Panc1 (cell line): ENCODE measurements around the gene ABHD2. TPM values are rescaled to one million over a fixed set of nuclear protein-coding genes. Genes with fewer than 3 reads are reported as not detected.

Experiments
- ATAC-seq: fragments of 200-7000 bp; cut with Tn5 transposase; 2 replicates; pipeline ENCODE4 v1.9.1; 2020; ENCODE audit warnings: mild to moderate bottlenecking, moderate library complexity
- BruUV-seq: library from RNA; stranded (reverse); fragments of 400-500 nt; replicated peaks from 2 replicates; lab custom pipeline; 2021; lab: Mats Ljungman, UMichigan
- CTCF ChIA-PET: fragments of 300-600 bp; sonication (Branson Sonifier 250); formaldehyde crosslinking; loops from one replicate; lab custom pipeline; 2022; ENCODE audit warnings: antibody characterized with exemption; lab: Charles Lee
- POLR2A ChIA-PET: fragments of 300-600 bp; sonication (Branson Sonifier 250); formaldehyde crosslinking; loops from one replicate; lab custom pipeline; 2022; ENCODE audit warnings: antibody characterized with exemption; lab: Charles Lee
- DNase-seq: peaks from one replicate; pipeline ENCODE4 v3.0.0-alpha.2; 2010; ENCODE audit warnings: low read depth, low spot score
- H3K27ac ChIP-seq: 2 replicates; pipeline ENCODE4 v1.5.1; 2011; ENCODE audit warnings: mild to moderate bottlenecking, low read length, inconsistent platforms
- H3K27me3 ChIP-seq: fragments of 200-500 bp; sonication (Bioruptor generic); 2 replicates; pipeline ENCODE4 v1.6.0; 2014; ENCODE audit warnings: low read length, inconsistent platforms; ENCODE audit not compliant: control insufficient read depth, insufficient read depth
- H3K36me3 ChIP-seq: fragments of 200-500 bp; sonication (Bioruptor generic); 2 replicates; pipeline ENCODE4 v1.5.1; 2014; ENCODE audit warnings: inconsistent platforms, mild to moderate bottlenecking, low read length, moderate library complexity; ENCODE audit not compliant: control insufficient read depth, insufficient read depth
- H3K4me1 ChIP-seq: 2 replicates; pipeline ENCODE4 v1.5.1; 2011; ENCODE audit warnings: inconsistent platforms, mild to moderate bottlenecking, low read length, moderate library complexity; ENCODE audit not compliant: control insufficient read depth, insufficient read depth
- H3K4me3 ChIP-seq, 2 experiments: 2 replicates each; pipeline ENCODE4 v1.5.1; 2011 to 2012; ENCODE audit warnings: low read depth in 2 of 2, low read length in 2 of 2, mild to moderate bottlenecking in 2 of 2, inconsistent platforms in 1 of 2, moderate library complexity in 1 of 2
- H3K9me3 ChIP-seq: fragments of 200-500 bp; sonication (Bioruptor generic); 2 replicates; pipeline ENCODE4 v1.5.1; 2014; ENCODE audit warnings: low read depth, mild to moderate bottlenecking, inconsistent platforms, low read length, moderate library complexity; ENCODE audit not compliant: control insufficient read depth, insufficient read depth
- CTCF ChIP-seq: fragments of 450-650 bp; IDR thresholded peaks from 2 replicates; pipeline ENCODE4 v1.5.1; 2017; ENCODE audit warnings: mild to moderate bottlenecking
- POLR2AphosphoS5 ChIP-seq: IDR thresholded peaks from 2 replicates; pipeline ENCODE4 v1.6.1; 2012; ENCODE audit warnings: mild to moderate bottlenecking, low read depth, low read length, moderate library complexity
- REST ChIP-seq, 2 experiments: IDR thresholded peaks; 2 replicates each; pipeline ENCODE4 v1.6.1; 2011 to 2012; ENCODE audit warnings: low read depth in 2 of 2, control low read depth in 1 of 2, low read length in 1 of 2, mild to moderate bottlenecking in 1 of 2, moderate library complexity in 1 of 2; ENCODE audit not compliant: insufficient read depth in 1 of 2
- SIN3A ChIP-seq: IDR thresholded peaks from 2 replicates; pipeline ENCODE4 v1.6.1; 2012; ENCODE audit warnings: low read depth, mild to moderate bottlenecking, low read length, moderate library complexity, borderline replicate concordance; ENCODE audit not compliant: insufficient read depth
- TCF7L2 ChIP-seq: IDR thresholded peaks from 2 replicates; pipeline ENCODE4 v1.6.1; 2011; ENCODE audit warnings: mild to moderate bottlenecking, low read depth, low read length, inconsistent platforms
- in situ Hi-C: cut with HindIII; loops from 2 replicates; pipeline ENCODE4 v1.10.0; 2016; ENCODE audit warnings: low sequenced_read_pairs, low pct_unique_long_range_greater_than_20kb
- intact Hi-C: fragments of 100-400 bp; cut with micrococcal nuclease; formaldehyde crosslinking; loops from one replicate; pipeline ENCODE4 v1.10.0; 2022; ENCODE audit not compliant: unreplicated experiment
- total RNA-seq: library from RNA; stranded (reverse); gene quantifications from one replicate; pipeline ENCODE4 v1.2.1, GENCODE V29; 2021; ENCODE audit not compliant: unreplicated experiment

ABHD2 gene
- total RNA-seq, 1 experiment from 2014 or later: 95.0 TPM

- peaks cover 15% of the 10 kb centered on the region for H3K4me1 ChIP-seq
- no peak overlapping the region for H3K27ac ChIP-seq
- CTCF ChIA-PET: no interaction called here
- DNase-seq (no peak), ATAC-seq (no peak)
- POLR2A ChIA-PET: no interaction called here
- TF ChIP-seq REST (IDR thresholded peaks at IDR 0.05; ENCODE audit: insufficient read depth in 1 of 2, low read depth in 2 of 2, low read length in 1 of 2) (no peak), SIN3A (no peak), CTCF (no peak)
- intact Hi-C loops: no loop called here
- no TSS peak for BruUV-seq
- no peaks in the 10 kb centered on the region for H3K36me3 ChIP-seq
- H3K4me3 ChIP-seq: no peak overlapping the region
- H3K27me3 ChIP-seq: no peaks in the 10 kb centered on the region
- H3K9me3 ChIP-seq: no peaks in the 10 kb centered on the region
- in situ Hi-C loops: no loop called here
Measured at GRCh38 chr15:89168316-89168833, 80.1 kb downstream of the ABHD2 start.

GRCh38 chr15:89170364-89170763, 82.1 kb downstream of the ABHD2 start:
- Histone ChIP-seq H3K27me3 (no peaks in the 10 kb centered on the region), H3K9me3 (no peaks in the 10 kb centered on the region), H3K36me3 (no peaks in the 10 kb centered on the region), H3K4me1 (peaks cover 13% of the 10 kb centered on the region), H3K4me3 (no peak overlapping the region), H3K27ac (no peak overlapping the region)
- BruUV-seq: no TSS peak
- TF ChIP-seq CTCF: no peak
- TF ChIP-seq SIN3A: no peak
- TF ChIP-seq TCF7L2: no peak
- no peak for TF ChIP-seq REST (IDR thresholded peaks at IDR 0.05; ENCODE audit: insufficient read depth in 1 of 2, low read depth in 2 of 2, low read length in 1 of 2)
- no peak for TF ChIP-seq POLR2AphosphoS5
- ATAC-seq: no peak
- ChIA-PET POLR2A (no interaction called here), CTCF (no interaction called here)
- intact Hi-C loops: no loop called here
- in situ Hi-C loops: no loop called here
- no peak for DNase-seq
